Daoy (cell line): Measurements from ENCODE around the gene NFE2L1. TPM values are rescaled to one million over a fixed set of nuclear protein-coding genes. Genes with fewer than 3 reads are reported as not detected.
A peak's percentile ranks its signal among the peaks of the same experiment; 100 is the strongest.

Source experiments
- DNase-seq: peaks from one replicate; pipeline ENCODE4 v3.0.0-alpha.2; 2015; ENCODE audit warnings: low read depth
- total RNA-seq: library from RNA; depleted of rRNA; stranded (reverse); fragments of >200 nt; shearing (Covaris generic); gene quantifications from 2 replicates; pipeline ENCODE4 v1.2.3, GENCODE V29; 2014

The NFE2L1 gene
- total RNA-seq, 1 experiment from 2014 or later, result 19.1 TPM

- DNase-seq, result no peak
Observed at GRCh38 chr17:48047113-48047740, 932 bp upstream of the NFE2L1 start.

GRCh38 chr17:48048384-48049126, 396 bp downstream of the NFE2L1 start:
- DNase-seq, result peak; percentile 89

GRCh38 chr17:48051283-48051682, 3.1 kb downstream of the NFE2L1 start:
- DNase-seq, result no peak

GRCh38 chr17:48051706-48052486, 3.7 kb downstream of the NFE2L1 start:
- DNase-seq, result peak; percentile 42

- DNase-seq, result no peak
Observed at GRCh38 chr17:48052956-48053757, 5.0 kb downstream of the NFE2L1 start.

GRCh38 chr17:48053758-48054237, 5.6 kb downstream of the NFE2L1 start:
- DNase-seq, result no peak

- no peak for DNase-seq
Observed at GRCh38 chr17:48054238-48055185, 6.4 kb downstream of the NFE2L1 start.

- DNase-seq, result peak; percentile 69
Observed at GRCh38 chr17:48055531-48056245, 7.5 kb downstream of the NFE2L1 start.

GRCh38 chr17:48056246-48056745, 8.1 kb downstream of the NFE2L1 start:
- DNase-seq, result no peak

- no peak for DNase-seq
Observed at GRCh38 chr17:48056879-48057278, 8.7 kb downstream of the NFE2L1 start.

GRCh38 chr17:48057626-48058025, 9.5 kb downstream of the NFE2L1 start:
- DNase-seq, result no peak

- no peak for DNase-seq
Observed at GRCh38 chr17:48058393-48059124, 10.4 kb downstream of the NFE2L1 start.

GRCh38 chr17:48059125-48059668, 11.0 kb downstream of the NFE2L1 start:
- DNase-seq, result no peak

- DNase-seq, result no peak
Observed at GRCh38 chr17:48060249-48060648, 12.1 kb downstream of the NFE2L1 start.

- DNase-seq, result no peak
Observed at GRCh38 chr17:48062273-48062672, 14.1 kb downstream of the NFE2L1 start.

- DNase-seq, result no peak
Observed at GRCh38 chr17:48064638-48065037, 16.5 kb downstream of the NFE2L1 start.

GRCh38 chr17:48066192-48066591, 18.0 kb downstream of the NFE2L1 start:
- no peak for DNase-seq

- no peak for DNase-seq
Observed at GRCh38 chr17:48066656-48067055, 18.5 kb downstream of the NFE2L1 start.

GRCh38 chr17:48067245-48067644, 19.1 kb downstream of the NFE2L1 start:
- no peak for DNase-seq
